Measurements from ENCODE around the gene KIF2C. TPM values are rescaled to one million over a fixed set of nuclear protein-coding genes. Genes with fewer than 3 reads are reported as not detected.

The KIF2C gene
- total and polyA plus RNA-seq, 9 of the 15 experiments (the other 6 are each of a cell fraction or from before 2014, with no cell fraction given), result 84.9 to 226 (median 169) TPM

DNA sequence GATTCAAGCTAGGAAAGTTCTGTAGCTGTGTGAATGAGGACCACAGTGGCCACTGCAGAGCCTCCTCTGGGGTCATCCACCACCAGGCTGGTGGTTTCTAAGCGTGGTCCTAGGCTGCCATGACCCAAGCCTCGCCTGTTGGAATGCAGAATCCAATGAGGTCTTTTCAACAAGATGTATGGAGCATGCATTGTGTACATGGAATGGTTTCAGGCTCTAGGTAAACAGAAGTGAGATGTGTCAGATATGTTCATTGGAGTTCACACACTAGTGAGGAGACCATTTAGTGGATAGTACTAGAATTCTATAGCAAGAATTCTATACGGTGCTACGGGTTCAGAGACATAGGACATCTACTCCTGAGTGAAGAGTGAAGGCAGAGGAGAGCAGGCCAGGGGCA is 19.4 kb upstream of the KIF2C start:
- 30% methylated on average over 4 of the region's 4 CpGs for WGBS (ENCODE audit: insufficient coverage, low coverage, missing lambda C conversion rate)
- Histone ChIP-seq H3K9ac (ENCODE audit: insufficient read depth in 1 of 2, low read depth in 2 of 2, low read length in 2 of 2) (no peak overlapping the region; a peak in 1 of 4 replicates), H3K36me3 (ENCODE audit: control insufficient read depth, insufficient read depth, low read length) (no peaks in the 10 kb centered on the region), H3K27ac (ENCODE audit: extremely low read depth, low read depth, low read length) (no peak overlapping the region), H3K9me3 (replicated peaks; ENCODE audit: control insufficient read depth, insufficient read depth, low read depth, low read length) (no peaks in the 10 kb centered on the region), H3K27me3 (ENCODE audit: control insufficient read depth in 2 of 2, insufficient read depth in 2 of 2, low read length in 2 of 2) (peaks cover 8 to 15% of the 10 kb centered on the region in 2 experiments; a peak in 4 of 5 replicates), H3K4me3 (no peak overlapping the region), H3K9me1 (ENCODE audit: control insufficient read depth, insufficient read depth, low read length) (no peaks in the 10 kb centered on the region), H3K4me2 (ENCODE audit: insufficient read depth, low read length) (no peak overlapping the region), H3K4me1 (replicated peaks in 1 of 2; ENCODE audit: control insufficient read depth in 2 of 2, insufficient read depth in 2 of 2, low read length in 2 of 2) (peaks cover 17 to 23% of the 10 kb centered on the region in 2 experiments), H2AFZ (ENCODE audit: low read depth, low read length) (no peak overlapping the region), H4K20me1 (replicated peaks; ENCODE audit: control insufficient read depth, insufficient read depth, low read length) (0 out of 2 replicates have a peak, but pooled peaks cover 3% of the 10 kb centered on the region), H3K79me2 (ENCODE audit: control insufficient read depth, insufficient read depth, low read length) (no peaks in the 10 kb centered on the region)
- no peak for ATAC-seq
- no TSS peak for BruUV-seq (replicated peaks)
- intact Hi-C loops (cut with micrococcal nuclease) (no loop called here), in situ Hi-C loops (cut with MboI) (loop anchor here (10.0 kb wide), 1 partner anchor 585 kb away; no protein-coding TSS in a partner anchor)
- ChIA-PET POLR2A (interaction anchor here (1.2 to 9.1 kb wide), 23 partner anchors 8 to 1500 kb away, joined by 3 to 328 read pairs (median 18); partner anchors contain the start of genes ARMH1, BTBD19, DYNLT4 and HECTD3), CTCF (ENCODE audit: low intra/inter-chr PET ratio) (no interaction called here)
- no peak for DNase-seq (ENCODE audit: extremely low read depth in 1 of 4, low spot score in 3 of 4)
- FAIRE-seq, result no peak
- TF ChIP-seq ZNF347 (CRISPR knock-in tag; IDR thresholded peaks at IDR 0.05; ENCODE audit: low read depth) (no peak), CTBP1 (IDR thresholded peaks at IDR 0.05; ENCODE audit: borderline replicate concordance) (no peak), ZBTB8A (IDR thresholded peaks at IDR 0.05; ENCODE audit: partially characterized antibody) (no peak), KAT2B (IDR thresholded peaks at IDR 0.05; ENCODE audit: low read depth, low read length) (no peak), NCOA2 (IDR thresholded peaks at IDR 0.05; ENCODE audit: partially characterized antibody in 2 of 2) (no peak), TCF7 (IDR thresholded peaks at IDR 0.05; ENCODE audit: borderline replicate concordance) (no peak)
- TF ChIP-seq, protein P1, sequence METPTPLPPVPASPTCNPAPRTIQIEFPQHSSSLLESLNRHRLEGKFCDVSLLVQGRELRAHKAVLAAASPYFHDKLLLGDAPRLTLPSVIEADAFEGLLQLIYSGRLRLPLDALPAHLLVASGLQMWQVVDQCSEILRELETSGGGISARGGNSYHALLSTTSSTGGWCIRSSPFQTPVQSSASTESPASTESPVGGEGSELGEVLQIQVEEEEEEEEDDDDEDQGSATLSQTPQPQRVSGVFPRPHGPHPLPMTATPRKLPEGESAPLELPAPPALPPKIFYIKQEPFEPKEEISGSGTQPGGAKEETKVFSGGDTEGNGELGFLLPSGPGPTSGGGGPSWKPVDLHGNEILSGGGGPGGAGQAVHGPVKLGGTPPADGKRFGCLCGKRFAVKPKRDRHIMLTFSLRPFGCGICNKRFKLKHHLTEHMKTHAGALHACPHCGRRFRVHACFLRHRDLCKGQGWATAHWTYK (CRISPR knock-in tag; IDR thresholded peaks at IDR 0.05), result no peak
- TF ChIP-seq, protein P2, sequence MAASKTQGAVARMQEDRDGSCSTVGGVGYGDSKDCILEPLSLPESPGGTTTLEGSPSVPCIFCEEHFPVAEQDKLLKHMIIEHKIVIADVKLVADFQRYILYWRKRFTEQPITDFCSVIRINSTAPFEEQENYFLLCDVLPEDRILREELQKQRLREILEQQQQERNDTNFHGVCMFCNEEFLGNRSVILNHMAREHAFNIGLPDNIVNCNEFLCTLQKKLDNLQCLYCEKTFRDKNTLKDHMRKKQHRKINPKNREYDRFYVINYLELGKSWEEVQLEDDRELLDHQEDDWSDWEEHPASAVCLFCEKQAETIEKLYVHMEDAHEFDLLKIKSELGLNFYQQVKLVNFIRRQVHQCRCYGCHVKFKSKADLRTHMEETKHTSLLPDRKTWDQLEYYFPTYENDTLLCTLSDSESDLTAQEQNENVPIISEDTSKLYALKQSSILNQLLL (CRISPR knock-in tag; IDR thresholded peaks at IDR 0.05; ENCODE audit: borderline replicate concordance), result no peak
- TF ChIP-seq, protein P3, sequence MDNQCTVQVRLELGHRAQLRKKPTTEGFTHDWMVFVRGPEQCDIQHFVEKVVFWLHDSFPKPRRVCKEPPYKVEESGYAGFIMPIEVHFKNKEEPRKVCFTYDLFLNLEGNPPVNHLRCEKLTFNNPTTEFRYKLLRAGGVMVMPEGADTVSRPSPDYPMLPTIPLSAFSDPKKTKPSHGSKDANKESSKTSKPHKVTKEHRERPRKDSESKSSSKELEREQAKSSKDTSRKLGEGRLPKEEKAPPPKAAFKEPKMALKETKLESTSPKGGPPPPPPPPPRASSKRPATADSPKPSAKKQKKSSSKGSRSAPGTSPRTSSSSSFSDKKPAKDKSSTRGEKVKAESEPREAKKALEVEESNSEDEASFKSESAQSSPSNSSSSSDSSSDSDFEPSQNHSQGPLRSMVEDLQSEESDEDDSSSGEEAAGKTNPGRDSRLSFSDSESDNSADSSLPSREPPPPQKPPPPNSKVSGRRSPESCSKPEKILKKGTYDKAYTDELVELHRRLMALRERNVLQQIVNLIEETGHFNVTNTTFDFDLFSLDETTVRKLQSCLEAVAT (IDR thresholded peaks at IDR 0.05), result no peak
- TF ChIP-seq, protein P4, sequence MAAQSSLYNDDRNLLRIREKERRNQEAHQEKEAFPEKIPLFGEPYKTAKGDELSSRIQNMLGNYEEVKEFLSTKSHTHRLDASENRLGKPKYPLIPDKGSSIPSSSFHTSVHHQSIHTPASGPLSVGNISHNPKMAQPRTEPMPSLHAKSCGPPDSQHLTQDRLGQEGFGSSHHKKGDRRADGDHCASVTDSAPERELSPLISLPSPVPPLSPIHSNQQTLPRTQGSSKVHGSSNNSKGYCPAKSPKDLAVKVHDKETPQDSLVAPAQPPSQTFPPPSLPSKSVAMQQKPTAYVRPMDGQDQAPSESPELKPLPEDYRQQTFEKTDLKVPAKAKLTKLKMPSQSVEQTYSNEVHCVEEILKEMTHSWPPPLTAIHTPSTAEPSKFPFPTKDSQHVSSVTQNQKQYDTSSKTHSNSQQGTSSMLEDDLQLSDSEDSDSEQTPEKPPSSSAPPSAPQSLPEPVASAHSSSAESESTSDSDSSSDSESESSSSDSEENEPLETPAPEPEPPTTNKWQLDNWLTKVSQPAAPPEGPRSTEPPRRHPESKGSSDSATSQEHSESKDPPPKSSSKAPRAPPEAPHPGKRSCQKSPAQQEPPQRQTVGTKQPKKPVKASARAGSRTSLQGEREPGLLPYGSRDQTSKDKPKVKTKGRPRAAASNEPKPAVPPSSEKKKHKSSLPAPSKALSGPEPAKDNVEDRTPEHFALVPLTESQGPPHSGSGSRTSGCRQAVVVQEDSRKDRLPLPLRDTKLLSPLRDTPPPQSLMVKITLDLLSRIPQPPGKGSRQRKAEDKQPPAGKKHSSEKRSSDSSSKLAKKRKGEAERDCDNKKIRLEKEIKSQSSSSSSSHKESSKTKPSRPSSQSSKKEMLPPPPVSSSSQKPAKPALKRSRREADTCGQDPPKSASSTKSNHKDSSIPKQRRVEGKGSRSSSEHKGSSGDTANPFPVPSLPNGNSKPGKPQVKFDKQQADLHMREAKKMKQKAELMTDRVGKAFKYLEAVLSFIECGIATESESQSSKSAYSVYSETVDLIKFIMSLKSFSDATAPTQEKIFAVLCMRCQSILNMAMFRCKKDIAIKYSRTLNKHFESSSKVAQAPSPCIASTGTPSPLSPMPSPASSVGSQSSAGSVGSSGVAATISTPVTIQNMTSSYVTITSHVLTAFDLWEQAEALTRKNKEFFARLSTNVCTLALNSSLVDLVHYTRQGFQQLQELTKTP (IDR thresholded peaks at IDR 0.05; ENCODE audit: low read depth in 1 of 2, partially characterized antibody in 2 of 2), result no peak
- TF ChIP-seq, protein P5, sequence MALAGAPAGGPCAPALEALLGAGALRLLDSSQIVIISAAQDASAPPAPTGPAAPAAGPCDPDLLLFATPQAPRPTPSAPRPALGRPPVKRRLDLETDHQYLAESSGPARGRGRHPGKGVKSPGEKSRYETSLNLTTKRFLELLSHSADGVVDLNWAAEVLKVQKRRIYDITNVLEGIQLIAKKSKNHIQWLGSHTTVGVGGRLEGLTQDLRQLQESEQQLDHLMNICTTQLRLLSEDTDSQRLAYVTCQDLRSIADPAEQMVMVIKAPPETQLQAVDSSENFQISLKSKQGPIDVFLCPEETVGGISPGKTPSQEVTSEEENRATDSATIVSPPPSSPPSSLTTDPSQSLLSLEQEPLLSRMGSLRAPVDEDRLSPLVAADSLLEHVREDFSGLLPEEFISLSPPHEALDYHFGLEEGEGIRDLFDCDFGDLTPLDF (CRISPR knock-in tag; IDR thresholded peaks at IDR 0.05), result no peak

Data from K562 (cell line).